Activated naive CD8-positive, alpha-beta T cell (primary cell): ENCODE results near the gene ARGLU1.

Source experiments
- H3K27ac Mint-ChIP-seq: one replicate; pipeline ENCODE4 v1.8.0; 2021; ENCODE audit warnings: mixed read lengths
- H3K27me3 Mint-ChIP-seq: one replicate; pipeline ENCODE4 v1.8.0; 2021; ENCODE audit warnings: mixed read lengths
- H3K36me3 Mint-ChIP-seq: one replicate; pipeline ENCODE4 v1.8.0; 2021; ENCODE audit warnings: mixed read lengths
- H3K4me1 Mint-ChIP-seq: one replicate; pipeline ENCODE4 v1.8.0; 2021; ENCODE audit warnings: low read depth, mixed read lengths
- H3K4me3 Mint-ChIP-seq: one replicate; pipeline ENCODE4 v1.8.0; 2021; ENCODE audit warnings: mild to moderate bottlenecking, mixed read lengths
- H3K9me3 Mint-ChIP-seq: one replicate; pipeline ENCODE4 v1.8.0; 2021; ENCODE audit warnings: low read depth, mixed read lengths

ARGLU1 gene

DNA sequence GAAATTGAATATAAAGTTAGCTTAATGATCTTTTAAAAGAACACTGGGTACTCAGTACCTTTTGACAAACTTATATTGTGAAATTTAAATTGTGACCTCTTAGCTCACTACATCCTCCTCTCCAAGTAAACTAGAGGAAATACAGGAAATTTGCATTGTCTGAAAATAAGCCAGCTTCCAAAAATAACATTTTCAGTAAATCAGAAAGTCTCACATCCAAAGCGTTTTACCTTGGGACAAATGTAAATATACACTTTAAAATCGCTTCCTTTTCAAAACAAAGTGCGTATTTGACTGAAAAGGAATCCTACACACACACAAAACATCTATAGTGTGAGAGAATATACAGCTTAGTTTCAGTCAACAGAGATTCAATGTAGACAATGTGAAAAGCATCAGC lies 30.4 kb downstream of the ARGLU1 start:
- H3K4me3 Mint-ChIP-seq: no peak overlapping the region
- H3K27ac Mint-ChIP-seq: no peak overlapping the region
- peaks cover 19% of the 10 kb centered on the region for H3K4me1 Mint-ChIP-seq
- H3K27me3 Mint-ChIP-seq: peaks cover 9% of the 10 kb centered on the region
- no peaks in the 10 kb centered on the region for H3K9me3 Mint-ChIP-seq
- no peaks in the 10 kb centered on the region for H3K36me3 Mint-ChIP-seq

DNA sequence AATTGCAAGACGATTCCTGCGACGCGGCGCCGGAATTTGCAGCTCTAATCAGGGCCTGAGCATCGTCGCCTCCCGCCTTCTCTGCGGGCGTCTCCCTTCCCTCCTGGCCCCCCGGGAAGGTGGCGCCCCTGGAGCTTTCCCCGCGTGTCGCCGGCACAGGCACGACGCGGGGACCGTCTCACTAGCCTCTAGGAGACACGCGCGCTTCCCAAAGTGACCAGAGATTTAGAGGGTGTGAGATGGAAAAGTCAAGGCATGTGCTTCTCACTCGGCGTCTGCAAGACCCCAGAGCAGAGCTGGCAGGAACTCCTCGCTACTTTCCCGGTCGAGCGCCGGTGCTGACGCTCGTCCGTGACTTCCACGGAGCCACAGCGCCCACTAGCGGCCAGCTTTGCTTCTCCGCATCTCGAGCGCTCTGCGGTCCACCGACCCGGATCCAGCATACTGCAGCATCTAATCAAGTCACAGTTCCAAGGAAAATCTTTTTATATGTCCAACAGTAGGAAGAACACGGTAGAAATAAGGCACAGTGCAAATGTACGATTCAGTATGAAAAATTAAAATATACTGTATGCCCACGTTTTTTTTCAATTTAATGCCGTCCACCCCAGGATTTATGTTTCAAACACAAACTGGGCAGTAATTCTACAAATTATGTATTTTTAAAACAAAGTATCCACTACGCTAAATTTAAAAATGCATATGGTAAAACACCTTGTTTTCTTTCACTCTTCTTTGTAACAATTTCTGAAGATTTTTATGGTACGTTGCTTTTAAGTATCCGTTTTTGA lies 31.5 kb downstream of the ARGLU1 start:
- H3K27me3 Mint-ChIP-seq: peaks cover 14% of the 10 kb centered on the region
- peak overlapping the region; percentile 93 for H3K4me3 Mint-ChIP-seq
- H3K9me3 Mint-ChIP-seq: no peaks in the 10 kb centered on the region
- H3K4me1 Mint-ChIP-seq: peaks cover 19% of the 10 kb centered on the region
- peak overlapping the region; percentile 70 for H3K27ac Mint-ChIP-seq
- no peaks in the 10 kb centered on the region for H3K36me3 Mint-ChIP-seq

DNA sequence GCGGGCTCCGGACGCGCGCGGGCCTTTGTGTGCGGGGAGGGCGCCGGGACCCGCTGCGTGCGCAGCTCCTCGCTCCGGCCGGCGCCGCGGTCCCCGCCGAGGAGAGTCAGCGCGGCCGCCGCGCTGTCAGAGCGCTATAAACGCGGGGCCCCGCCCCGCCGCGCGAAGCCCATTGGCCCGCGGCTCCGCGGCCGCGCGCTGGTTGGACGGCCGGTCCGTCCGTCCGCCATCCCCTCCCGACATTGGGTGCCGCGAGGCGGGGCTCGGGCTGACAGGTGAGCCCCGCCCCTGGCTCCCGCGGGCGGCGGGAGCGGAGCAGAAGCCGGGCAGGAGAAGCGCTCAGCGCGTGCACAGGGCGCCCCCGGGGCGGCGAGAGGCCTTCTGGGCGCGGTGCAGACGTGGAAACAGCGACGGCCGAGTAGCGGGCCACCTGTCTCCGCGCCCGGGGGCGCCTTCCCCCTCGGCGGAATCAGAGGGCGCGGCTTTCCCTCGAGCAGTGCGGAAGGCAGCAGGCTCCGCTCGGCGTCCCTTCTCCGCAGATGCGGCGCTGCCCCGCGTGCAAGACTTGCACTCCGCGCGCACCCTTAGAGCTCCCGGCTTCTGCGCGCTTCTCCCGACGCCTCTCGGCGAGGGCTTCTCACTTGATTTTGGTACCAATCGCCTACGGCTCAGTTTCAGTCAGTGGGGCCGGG lies 32.2 kb downstream of the ARGLU1 start, which contains the start of gene EFNB2:
EFNB2 (minus strand) TSS at position 111 of the 692 bp plus-strand sequence. CDS start 698 bp downstream, outside the sequence.
- peak within 1 kb of the TSS; percentile 93 for H3K4me3 Mint-ChIP-seq

DNA sequence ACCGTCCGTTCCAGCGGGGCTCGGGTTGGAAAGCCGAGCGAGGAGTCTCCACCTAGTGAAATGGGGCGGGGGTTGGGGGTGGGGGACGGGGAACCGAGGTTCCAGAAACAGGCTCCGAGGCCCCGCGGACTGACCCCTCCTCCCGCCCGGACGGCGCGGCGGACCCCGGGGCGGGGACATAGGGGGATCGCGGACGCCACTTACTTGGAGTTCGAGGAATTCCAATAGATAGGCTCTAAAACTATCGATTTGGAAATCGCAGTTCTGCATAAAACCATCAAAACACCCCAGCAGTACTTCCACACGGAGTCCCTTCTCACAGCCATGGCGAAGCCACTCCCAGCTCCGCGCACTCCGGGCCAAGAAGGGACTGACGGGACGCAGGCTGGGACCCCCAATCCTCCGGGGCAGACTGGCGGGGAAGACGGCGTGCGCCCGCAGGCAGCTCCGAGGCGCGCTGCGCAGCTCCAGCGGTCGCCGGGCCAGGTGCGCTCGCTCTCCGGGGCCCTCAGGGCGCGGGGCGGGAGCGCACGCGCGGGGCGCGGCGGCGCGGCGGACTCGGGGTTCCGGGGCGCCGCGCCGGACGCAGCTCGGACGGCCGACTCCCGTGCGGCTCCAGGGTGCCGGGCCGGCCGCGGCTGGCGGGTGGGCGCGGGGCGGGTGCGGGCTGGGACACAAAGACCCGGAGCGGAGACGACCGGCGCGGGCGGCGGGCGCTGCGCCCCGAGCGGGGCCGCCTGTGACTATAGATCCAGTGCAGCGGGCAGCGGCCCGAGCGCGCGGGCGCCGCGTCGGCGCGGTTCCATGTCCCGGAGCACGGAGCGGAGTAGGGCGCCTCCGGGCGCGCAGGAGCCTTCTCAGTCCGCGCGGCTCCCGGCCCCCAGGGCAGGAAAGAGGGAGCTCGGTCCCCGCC lies 33.0 kb downstream of the ARGLU1 start:
- H3K27me3 Mint-ChIP-seq: peaks cover 18% of the 10 kb centered on the region
- no peaks in the 10 kb centered on the region for H3K36me3 Mint-ChIP-seq
- peaks cover 19% of the 10 kb centered on the region for H3K4me1 Mint-ChIP-seq
- no peaks in the 10 kb centered on the region for H3K9me3 Mint-ChIP-seq
- H3K27ac Mint-ChIP-seq: no peak overlapping the region
- H3K4me3 Mint-ChIP-seq: peak overlapping the region; percentile 84

More for the DNA sequence above, 32.2 kb downstream of the ARGLU1 start, which contains the start of gene EFNB2:
- Mint-ChIP-seq H3K27ac (peak within 1 kb of the TSS; percentile 70), H3K36me3 (no peaks in the 10 kb centered on the region), H3K4me1 (peaks cover 19% of the 10 kb centered on the region), H3K27me3 (peaks cover 14% of the 10 kb centered on the region), H3K9me3 (no peaks in the 10 kb centered on the region)

DNA sequence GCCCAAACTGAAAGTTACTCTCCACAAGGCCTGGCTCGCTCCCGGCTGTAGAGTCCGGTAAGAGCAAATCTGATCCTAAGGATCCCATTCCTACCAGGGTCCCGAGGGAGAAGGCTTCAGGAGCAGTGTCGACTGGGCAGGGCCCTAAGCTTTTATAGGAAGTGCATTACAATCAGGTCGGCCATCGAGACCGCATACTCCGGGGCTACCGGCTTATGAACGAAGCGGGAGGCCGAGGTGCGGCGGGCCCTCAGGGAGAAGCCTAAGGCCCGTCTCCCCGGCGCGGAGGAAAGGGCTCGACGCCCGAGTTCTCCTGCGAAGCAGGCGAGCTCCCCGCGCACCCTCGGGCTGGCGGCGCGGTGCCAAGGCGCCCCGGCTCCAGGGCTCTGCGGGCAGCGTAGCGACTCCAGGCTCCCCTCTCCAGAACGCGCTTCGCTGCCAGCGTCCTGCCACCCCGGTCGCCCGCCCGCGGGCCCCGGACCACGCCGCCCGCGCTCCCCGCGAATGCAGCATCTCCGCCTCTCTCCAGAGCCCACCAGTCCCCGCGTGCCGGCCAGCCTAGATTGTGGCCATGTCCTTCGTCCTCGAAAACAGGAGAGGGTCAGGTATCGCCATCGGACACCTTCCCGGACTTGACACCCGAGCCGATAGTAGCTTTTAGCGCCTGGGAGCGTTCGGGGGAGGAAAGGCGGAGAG lies 33.8 kb downstream of the ARGLU1 start:
- peaks cover 23% of the 10 kb centered on the region for H3K27me3 Mint-ChIP-seq
- peaks cover 19% of the 10 kb centered on the region for H3K4me1 Mint-ChIP-seq
- H3K4me3 Mint-ChIP-seq: peak overlapping the region; percentile 73
- no peak overlapping the region for H3K27ac Mint-ChIP-seq
- no peaks in the 10 kb centered on the region for H3K36me3 Mint-ChIP-seq
- H3K9me3 Mint-ChIP-seq: no peaks in the 10 kb centered on the region

DNA sequence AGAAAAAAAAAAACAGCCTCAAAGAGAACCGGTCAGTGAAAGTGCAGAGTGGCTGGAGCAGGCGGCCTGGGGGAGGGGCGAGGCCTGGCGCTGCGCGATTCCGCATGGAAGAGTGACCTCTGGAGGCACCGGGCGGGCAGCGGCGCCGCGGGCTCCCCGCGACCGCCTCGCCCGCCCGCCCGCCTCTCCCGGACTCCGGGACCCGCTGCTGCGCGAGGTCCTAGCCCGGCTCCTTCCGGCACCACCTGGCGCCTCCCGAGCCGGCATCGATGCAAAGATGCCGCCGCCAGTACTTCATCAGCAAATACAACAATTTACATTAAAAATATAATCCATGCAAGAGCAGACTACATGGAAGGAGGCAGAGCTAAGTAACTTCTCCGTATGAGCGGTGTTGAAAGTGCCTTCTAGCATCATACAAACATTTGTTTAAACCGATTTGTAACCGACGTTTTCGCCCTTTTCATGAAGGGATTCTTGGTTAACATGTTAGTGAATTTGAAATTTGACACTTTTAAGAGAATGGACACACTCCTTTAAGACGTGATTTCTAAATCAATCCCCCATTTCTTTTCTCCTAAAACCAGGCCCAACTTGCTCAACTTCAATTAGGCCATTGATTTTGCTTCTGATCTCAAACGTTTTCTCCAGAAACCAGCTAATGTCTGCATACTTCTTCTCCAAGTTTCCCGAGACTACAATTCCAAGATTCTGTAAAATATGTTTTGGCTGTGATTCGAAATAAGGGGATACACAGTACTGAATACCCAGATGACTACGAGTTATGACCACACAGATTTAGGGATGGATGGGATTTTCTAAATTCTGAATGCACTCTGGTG lies 34.6 kb downstream of the ARGLU1 start:
- Mint-ChIP-seq H3K36me3 (no peaks in the 10 kb centered on the region), H3K4me1 (peaks cover 19% of the 10 kb centered on the region), H3K4me3 (peak overlapping the region; percentile 69), H3K9me3 (no peaks in the 10 kb centered on the region), H3K27me3 (peaks cover 23% of the 10 kb centered on the region), H3K27ac (no peak overlapping the region)

DNA sequence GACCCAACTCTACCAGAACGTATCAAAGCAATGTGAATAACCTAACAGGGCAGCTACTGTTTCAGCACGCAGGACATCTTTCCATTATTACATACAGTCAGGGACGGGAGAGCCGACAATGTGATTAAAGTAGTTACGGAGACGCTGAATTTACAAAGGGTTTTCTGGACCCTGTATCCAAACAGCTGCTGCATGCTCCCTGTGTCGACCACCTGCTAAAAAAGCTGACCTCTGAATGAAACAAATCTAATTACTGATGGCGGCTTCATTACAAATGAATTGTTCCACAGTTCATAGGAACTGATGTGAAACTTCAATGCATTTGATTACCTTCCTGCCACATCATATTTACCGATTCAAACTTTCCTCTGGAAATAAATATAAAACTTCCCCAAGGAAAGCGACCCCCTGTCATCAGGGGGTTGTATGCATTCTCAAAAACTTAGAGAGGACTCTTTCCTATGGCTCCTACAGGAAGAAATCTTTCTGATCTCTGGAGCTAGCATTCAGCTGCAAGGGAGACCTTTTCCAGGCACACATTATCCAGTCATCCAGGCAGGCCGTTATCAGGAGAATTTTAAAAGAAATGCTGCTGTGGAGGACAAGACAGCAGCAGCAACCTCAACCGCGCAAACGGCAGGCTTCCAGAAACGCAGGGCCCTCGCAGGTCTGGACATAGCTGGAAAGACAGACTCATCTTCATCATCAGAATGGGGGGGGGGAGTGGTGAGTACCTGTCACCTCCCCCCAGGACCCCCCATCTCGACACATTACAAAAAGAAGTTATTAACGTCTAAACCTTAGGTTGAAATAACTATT lies 35.6 kb downstream of the ARGLU1 start:
- Mint-ChIP-seq H3K27me3 (peaks cover 23% of the 10 kb centered on the region), H3K4me3 (peak overlapping the region; percentile 62)

DNA sequence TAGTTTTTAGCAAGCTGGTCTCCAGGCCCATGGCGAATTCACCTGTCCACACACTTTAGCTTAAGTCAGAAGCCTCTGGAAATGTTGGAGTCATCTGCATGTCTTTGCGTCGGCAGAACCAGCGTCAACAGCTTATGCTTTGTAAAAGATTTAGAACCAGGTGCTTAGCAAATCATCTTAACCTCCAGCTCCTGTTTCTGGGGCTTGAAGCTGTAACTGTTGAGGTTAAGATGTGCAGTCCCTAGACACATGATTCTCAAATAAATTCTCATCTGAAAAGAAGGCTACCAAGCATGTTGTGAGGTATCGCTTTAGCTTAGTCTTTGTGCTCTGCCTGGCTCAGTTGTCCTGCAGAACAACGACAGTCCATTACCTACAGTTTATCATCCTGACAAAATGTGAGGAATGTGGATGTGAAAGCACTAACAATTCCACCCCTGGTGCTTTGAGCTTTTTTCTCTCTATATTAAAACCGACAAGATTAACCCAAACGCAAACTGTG lies 36.9 kb downstream of the ARGLU1 start:
- Mint-ChIP-seq H3K9me3 (no peaks in the 10 kb centered on the region), H3K4me3 (no peak overlapping the region), H3K27me3 (peaks cover 28% of the 10 kb centered on the region), H3K4me1 (peaks cover 13% of the 10 kb centered on the region), H3K36me3 (no peaks in the 10 kb centered on the region), H3K27ac (no peak overlapping the region)

More for the DNA sequence above, 35.6 kb downstream of the ARGLU1 start:
- H3K9me3 Mint-ChIP-seq: no peaks in the 10 kb centered on the region
- peaks cover 19% of the 10 kb centered on the region for H3K4me1 Mint-ChIP-seq
- no peak overlapping the region for H3K27ac Mint-ChIP-seq
- H3K36me3 Mint-ChIP-seq: no peaks in the 10 kb centered on the region

DNA sequence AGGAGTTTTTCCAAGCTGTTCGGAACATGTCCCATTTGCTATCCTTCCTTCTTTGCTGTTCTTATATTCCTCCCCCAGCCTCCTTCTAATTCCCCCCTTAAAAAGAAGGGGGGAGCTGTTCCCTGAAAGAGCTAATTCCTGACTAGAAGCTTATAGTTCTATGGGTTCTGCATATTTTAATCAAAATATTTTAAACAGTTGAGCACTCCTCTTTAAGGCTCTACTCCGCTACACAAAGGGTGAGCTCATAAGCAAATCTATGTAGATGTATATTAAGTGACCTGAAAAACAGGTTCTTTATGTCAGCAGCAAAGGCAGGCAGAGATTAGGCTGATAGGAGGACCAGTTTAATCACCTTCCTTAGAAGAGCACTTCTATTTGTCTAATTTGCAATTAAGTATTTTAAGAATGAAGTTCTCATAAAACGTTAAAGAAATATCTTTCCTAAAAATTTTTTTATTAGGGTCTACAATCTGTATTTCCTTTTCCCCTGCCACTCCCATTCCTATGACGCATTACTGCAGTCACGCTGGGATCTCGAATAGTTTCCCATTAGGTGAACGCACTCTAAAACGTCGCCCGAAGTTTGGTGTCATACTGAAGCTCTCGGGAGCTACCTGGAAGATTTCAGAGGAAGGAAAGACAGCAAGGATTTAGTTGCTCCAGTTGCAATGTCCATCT lies 37.6 kb downstream of the ARGLU1 start:
- Mint-ChIP-seq H3K27ac (no peak overlapping the region), H3K4me3 (no peak overlapping the region), H3K27me3 (peaks cover 28% of the 10 kb centered on the region), H3K9me3 (no peaks in the 10 kb centered on the region), H3K4me1 (peaks cover 13% of the 10 kb centered on the region), H3K36me3 (no peaks in the 10 kb centered on the region)

DNA sequence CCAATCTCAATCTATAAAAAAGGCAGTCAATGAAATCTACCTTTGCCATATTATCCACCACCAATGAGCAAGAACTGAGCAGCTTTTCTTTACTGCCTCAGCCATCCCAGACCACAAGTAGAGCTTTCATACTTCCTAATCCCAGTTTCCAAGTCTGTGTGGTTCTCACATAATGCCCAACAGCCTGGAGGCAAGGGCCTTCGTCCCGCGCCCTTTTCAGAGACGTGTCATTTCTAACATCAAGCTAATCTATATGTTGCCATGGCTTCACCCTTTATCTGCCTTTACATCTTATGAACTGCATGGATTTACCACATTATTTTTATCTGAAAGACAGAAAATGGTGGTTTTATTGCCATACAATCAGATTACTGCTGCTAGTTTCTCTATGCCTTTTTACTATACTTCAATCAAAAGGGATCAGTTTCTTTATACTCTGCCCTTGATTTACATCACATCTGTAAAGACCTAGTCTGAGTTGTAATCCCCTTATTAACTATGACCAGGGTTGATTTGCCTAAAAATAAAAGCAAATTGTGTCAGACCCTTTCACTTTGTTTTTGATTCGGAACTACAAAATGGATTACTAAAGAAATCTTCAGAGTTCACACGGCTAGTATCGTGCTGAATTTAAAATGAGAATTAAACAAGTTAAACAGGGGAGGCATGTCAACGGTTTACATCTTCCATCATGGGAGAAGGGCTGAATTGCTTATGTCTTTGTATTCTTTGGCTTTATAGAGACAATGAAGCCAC lies 38.3 kb downstream of the ARGLU1 start:
- peaks cover 12% of the 10 kb centered on the region for H3K4me1 Mint-ChIP-seq
- H3K4me3 Mint-ChIP-seq: no peak overlapping the region
- no peaks in the 10 kb centered on the region for H3K36me3 Mint-ChIP-seq
- H3K9me3 Mint-ChIP-seq: no peaks in the 10 kb centered on the region
- no peak overlapping the region for H3K27ac Mint-ChIP-seq
- H3K27me3 Mint-ChIP-seq: peaks cover 28% of the 10 kb centered on the region

DNA sequence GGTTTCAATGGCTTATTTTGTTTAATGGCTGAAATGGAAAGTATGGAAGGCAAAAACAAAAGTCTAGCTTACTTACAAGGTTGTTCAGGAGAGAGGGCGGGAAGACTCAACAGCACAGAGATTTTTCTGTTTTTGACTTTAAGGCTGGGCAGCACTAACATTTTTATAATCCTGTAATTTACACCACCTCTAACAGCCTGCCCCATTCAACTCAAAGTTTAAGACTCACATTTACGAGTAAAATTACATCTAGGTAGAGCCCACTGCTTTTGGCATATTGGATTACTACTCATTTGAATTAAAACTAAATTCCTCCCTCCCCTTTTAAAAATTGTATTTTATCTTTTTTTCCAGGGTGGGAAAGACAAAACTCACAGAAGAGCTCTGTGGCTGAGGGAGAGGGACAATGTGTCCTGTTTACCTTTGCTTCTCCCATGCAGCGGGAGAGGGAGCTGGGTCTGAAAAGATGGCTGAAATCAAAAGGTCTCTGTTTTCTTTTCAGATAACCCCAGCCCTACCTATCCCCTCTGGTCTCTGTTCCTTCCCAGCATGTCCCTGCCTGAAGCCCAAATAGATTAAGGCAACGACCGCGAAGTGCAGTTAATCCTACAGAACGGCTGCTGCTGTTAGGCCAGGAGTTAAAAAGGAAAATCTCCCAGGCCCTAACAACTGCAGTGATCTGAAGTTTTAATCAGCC lies 39.1 kb downstream of the ARGLU1 start:
- Mint-ChIP-seq H3K36me3 (no peaks in the 10 kb centered on the region), H3K27me3 (peaks cover 29% of the 10 kb centered on the region), H3K4me3 (no peak overlapping the region), H3K4me1 (peaks cover 10% of the 10 kb centered on the region), H3K9me3 (no peaks in the 10 kb centered on the region), H3K27ac (no peak overlapping the region)
